ENCODE measurements around the gene FABP6.

Gene FABP6

GRCh38 chr5:160266752-160267345 lies 37.5 kb downstream of the FABP6 start:
- TF ChIP-seq CTCF (IDR thresholded peaks at IDR 0.05; ENCODE audit: control insufficient read depth, insufficient read depth, low read depth, low read length, missing control alignments) = no peak
- H3K4me3 ChIP-seq (ENCODE audit: control insufficient read depth, low read depth, low read length) = no peak overlapping the region
- no peak for DNase-seq (ENCODE audit: low read depth)

DNA sequence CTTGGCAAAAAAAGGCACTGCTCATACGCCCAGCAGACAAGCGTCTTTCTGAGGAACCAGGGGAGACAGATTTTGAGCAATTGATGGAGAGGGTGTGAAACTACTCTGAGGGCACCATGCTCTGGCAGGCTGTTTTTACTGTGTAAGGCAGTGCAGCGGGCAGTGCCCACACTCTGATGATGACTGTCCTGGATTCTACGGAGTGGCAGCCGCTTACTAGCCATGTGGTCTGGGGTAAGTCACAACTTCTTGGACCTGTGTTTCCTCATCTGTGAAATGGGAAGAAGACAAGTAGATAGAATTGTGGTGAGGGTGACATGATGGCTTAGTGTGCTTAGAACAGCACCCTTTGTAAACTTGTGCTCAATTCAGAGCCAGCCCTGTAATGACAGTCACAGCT lies 38.8 kb downstream of the FABP6 start:
- no peak for DNase-seq (ENCODE audit: low read depth)

DNA sequence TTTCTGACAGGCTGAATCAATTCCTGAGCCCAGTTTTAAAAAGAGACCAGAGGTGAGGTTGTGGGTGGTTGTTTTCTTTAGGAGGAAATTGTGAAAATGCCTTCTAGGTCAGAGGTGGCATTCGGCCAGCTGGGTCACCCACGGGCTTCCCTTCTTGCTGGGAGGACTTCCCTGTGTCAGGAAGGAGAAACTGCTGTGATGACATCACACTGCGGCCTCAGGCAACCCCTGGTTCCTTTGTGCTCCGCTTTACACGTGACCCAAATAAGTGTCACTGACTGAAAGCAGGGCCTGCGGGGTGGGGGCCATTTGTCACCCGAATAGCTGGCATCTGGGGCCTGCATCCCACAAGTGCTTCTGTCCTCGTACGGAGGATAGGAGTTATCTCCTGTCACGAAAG lies 39.7 kb downstream of the FABP6 start:
- DNase-seq (ENCODE audit: low read depth) = no peak
- H3K4me3 ChIP-seq (ENCODE audit: control insufficient read depth, low read depth, low read length) = no peak overlapping the region
- no peak for TF ChIP-seq CTCF (IDR thresholded peaks at IDR 0.05; ENCODE audit: control insufficient read depth, insufficient read depth, low read depth, low read length, missing control alignments)

More for the DNA sequence above, 38.8 kb downstream of the FABP6 start:
- TF ChIP-seq CTCF (IDR thresholded peaks at IDR 0.05; ENCODE audit: control insufficient read depth, insufficient read depth, low read depth, low read length, missing control alignments) = no peak
- H3K4me3 ChIP-seq (ENCODE audit: control insufficient read depth, low read depth, low read length) = no peak overlapping the region

DNA sequence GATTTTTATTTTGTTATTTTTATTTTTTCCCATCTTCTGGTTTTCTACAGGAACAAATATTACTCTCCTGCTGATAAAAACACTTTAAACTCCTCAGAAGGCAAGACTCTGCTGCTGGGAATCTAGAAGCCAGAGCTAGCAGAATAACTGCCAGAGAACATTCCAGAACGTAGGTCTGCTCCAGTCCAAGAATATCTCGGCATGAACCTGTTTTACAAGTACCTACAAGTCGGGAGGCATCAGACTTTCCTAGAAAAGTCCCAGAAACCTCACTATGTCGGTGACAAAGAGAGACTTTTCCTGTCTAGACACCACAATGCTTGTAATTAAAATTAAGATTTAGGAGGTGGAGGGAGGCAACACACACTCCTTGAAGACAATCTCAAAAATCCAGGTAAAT lies 41.4 kb downstream of the FABP6 start:
- no peak overlapping the region for H3K4me3 ChIP-seq (ENCODE audit: control insufficient read depth, low read depth, low read length)
- TF ChIP-seq CTCF (IDR thresholded peaks at IDR 0.05; ENCODE audit: control insufficient read depth, insufficient read depth, low read depth, low read length, missing control alignments) = no peak
- no peak for DNase-seq (ENCODE audit: low read depth)

DNA sequence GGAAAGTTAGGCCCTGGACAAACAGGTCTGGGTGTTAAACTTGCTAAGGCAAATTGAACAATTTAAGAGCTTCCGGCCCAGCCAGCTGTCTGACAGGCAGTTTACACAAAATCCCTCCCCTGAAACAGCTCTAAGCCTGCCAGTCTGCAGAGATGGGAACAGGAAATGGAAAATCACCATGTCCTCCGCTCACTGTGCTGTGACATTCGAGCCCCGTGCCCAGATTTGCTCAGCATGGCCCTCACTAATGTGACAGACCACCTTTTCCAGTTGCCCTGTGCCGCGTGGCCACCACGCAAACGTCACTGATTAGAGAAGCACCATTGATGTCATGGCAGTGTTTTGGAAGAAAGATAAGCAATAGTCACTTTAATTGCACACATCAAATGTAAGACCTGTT lies 42.1 kb downstream of the FABP6 start:
- no peak for TF ChIP-seq CTCF (IDR thresholded peaks at IDR 0.05; ENCODE audit: control insufficient read depth, insufficient read depth, low read depth, low read length, missing control alignments)
- DNase-seq (ENCODE audit: low read depth) = no peak
- no peak overlapping the region for H3K4me3 ChIP-seq (ENCODE audit: control insufficient read depth, low read depth, low read length)

DNA sequence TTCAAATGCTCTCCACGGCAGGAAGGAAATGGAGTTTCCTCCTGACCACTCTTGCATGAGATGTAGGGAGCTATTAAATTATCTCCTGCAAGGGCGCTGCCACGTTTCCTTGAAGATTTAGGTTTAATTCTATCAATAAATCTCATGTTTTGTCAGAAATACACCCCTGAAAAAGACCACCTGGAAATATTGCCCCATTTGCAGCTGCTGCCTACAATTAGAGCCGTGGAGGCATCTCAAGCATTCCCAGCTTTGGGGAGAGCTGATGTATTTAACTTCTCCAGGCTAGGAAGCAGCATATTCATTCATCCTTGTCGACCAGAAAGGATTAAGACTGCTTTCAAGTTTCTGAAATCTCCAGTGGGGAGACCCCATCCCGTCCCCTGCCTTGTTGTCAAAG lies 42.5 kb downstream of the FABP6 start:
- TF ChIP-seq CTCF (IDR thresholded peaks at IDR 0.05; ENCODE audit: control insufficient read depth, insufficient read depth, low read depth, low read length, missing control alignments) = no peak
- H3K4me3 ChIP-seq (ENCODE audit: control insufficient read depth, low read depth, low read length) = no peak overlapping the region
- DNase-seq (ENCODE audit: low read depth) = no peak

- no peak for DNase-seq (ENCODE audit: low read depth)
- TF ChIP-seq CTCF (IDR thresholded peaks at IDR 0.05; ENCODE audit: control insufficient read depth, insufficient read depth, low read depth, low read length, missing control alignments) = no peak
- H3K4me3 ChIP-seq (ENCODE audit: control insufficient read depth, low read depth, low read length) = no peak overlapping the region
Observed at GRCh38 chr5:160272264-160272663, 43.0 kb downstream of the FABP6 start.

Measured in AG09309 (cell line).